Ascending aorta (tissue), 2 donors: Measurements from ENCODE around the gene SZRD1. TPM values are rescaled to one million over a fixed set of nuclear protein-coding genes. Genes with fewer than 3 reads are reported as not detected.

Source experiments
- DNase-seq, 2 donors: peaks; one replicate each; pipeline ENCODE4 v3.0.0-alpha.2; 2019; ENCODE audit warnings: low spot score in 2 of 2
- H3K27ac ChIP-seq, 2 donors: fragments of 200-600 bp; sonication (generic); one replicate each; pipeline ENCODE4 v1.5.1; 2016 to 2017; ENCODE audit warnings: mild to moderate bottlenecking in 1 of 2
- H3K27me3 ChIP-seq: fragments of 200-600 bp; sonication (generic); one replicate; pipeline ENCODE4 v1.5.1; 2017
- H3K36me3 ChIP-seq, 2 donors: fragments of 200-600 bp; sonication (generic); one replicate each; pipeline ENCODE4 v1.5.1; 2016
- H3K4me1 ChIP-seq, 2 donors: fragments of 200-600 bp; sonication (generic); one replicate each; pipeline ENCODE4 v1.5.1; 2016 to 2017; ENCODE audit warnings: mild to moderate bottlenecking in 1 of 2
- H3K4me3 ChIP-seq, 2 donors: fragments of 200-600 bp; sonication (generic); one replicate each; pipeline ENCODE4 v1.5.1; 2016 to 2017; ENCODE audit warnings: mild to moderate bottlenecking in 1 of 2
- H3K9me3 ChIP-seq, 2 donors: fragments of 200-600 bp; sonication (generic); one replicate each; pipeline ENCODE4 v1.5.1; 2016
- intact Hi-C: fragments of 100-400 bp; cut with DNase I; formaldehyde crosslinking; loops from one replicate; pipeline ENCODE4 v1.15.1; 2023
- total RNA-seq: library from RNA; depleted of rRNA; stranded (reverse); fragments of >200 nt; gene quantifications from one replicate; pipeline ENCODE4 v1.1.0, GENCODE V29; 2016
- TF ChIP-seq, protein P1 (sequence below), 3 experiments: fragments of 200-600 bp in 2 of 3; fragments of 450-650 bp in 1 of 3; sonication (generic) in 2 of 3; IDR thresholded peaks; one replicate each; pipeline ENCODE4 v1.5.1; 2016 to 2019; ENCODE audit warnings: antibody characterized with exemption in 3 of 3, mild to moderate bottlenecking in 1 of 3, moderate library complexity in 1 of 3

Gene SZRD1
- total RNA-seq, 1 donor from 2014 or later = 106 TPM

DNA sequence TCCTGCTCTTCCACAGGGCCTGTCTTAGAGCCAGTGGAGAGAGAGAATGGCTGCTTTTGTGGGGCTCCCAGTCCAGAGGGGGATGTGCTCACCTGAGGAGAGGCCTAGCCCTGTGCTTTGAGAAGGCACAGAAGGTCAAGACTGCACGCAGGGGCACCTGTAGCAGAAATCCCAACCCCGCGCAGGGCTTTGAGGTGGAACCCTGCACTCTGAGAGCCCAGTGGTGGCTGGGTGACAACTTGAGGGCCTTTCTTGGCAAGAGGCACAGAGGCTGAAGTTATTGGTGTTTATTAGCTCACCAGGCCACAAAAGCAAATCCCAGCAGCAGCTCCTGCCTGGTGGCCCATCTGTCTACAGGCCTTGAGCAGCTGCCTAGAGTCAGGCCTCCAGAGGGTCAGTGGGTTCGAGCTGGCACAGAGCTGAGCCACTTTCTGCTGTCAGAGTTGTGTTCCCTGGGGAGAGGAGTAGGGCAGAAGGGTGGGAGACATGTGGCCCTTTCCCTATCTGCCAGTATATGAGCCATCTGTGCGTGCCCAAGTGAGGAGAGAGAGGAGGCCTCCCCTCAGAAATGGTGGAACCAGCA is 31.4 kb downstream of the SZRD1 start:
- no peaks in the 10 kb centered on the region for H3K27me3 ChIP-seq
- intact Hi-C loops = no loop called here
- no peak overlapping the region for H3K4me3 ChIP-seq
- no peak for DNase-seq
- H3K4me1 ChIP-seq = peaks cover 0 to 17% of the 10 kb centered on the region in 2 donors
- peaks cover 15 to 56% of the 10 kb centered on the region in 2 donors for H3K36me3 ChIP-seq
- no peaks in the 10 kb centered on the region for H3K9me3 ChIP-seq
- H3K27ac ChIP-seq = no peak overlapping the region
- TF ChIP-seq, protein P1, sequence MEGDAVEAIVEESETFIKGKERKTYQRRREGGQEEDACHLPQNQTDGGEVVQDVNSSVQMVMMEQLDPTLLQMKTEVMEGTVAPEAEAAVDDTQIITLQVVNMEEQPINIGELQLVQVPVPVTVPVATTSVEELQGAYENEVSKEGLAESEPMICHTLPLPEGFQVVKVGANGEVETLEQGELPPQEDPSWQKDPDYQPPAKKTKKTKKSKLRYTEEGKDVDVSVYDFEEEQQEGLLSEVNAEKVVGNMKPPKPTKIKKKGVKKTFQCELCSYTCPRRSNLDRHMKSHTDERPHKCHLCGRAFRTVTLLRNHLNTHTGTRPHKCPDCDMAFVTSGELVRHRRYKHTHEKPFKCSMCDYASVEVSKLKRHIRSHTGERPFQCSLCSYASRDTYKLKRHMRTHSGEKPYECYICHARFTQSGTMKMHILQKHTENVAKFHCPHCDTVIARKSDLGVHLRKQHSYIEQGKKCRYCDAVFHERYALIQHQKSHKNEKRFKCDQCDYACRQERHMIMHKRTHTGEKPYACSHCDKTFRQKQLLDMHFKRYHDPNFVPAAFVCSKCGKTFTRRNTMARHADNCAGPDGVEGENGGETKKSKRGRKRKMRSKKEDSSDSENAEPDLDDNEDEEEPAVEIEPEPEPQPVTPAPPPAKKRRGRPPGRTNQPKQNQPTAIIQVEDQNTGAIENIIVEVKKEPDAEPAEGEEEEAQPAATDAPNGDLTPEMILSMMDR (IDR thresholded peaks at IDR 0.05) = no peak

DNA sequence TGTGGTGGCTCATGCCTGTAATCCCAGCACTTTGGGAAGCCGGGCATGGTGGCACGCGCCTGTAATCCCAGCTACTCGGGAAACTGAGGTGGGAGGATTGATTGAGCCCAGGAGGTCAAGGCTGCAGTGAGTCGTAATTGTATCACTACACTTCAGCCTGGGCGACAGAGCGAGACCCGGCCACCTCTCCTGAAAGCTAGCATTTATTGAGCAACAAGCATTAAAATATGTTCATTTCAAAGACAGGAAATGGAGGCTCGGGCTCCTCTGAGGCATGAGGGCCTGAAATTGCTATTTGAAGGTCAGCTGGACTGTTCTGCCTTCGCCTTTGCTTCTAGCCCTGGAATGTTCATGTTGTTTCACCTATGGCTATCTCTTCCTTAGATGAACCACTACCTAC is 35.7 kb downstream of the SZRD1 start:
- peaks cover 0 to 17% of the 10 kb centered on the region in 2 donors for H3K36me3 ChIP-seq
- no peak overlapping the region for H3K4me3 ChIP-seq
- H3K27me3 ChIP-seq = no peaks in the 10 kb centered on the region
- intact Hi-C loops = no loop called here
- no peaks in the 10 kb centered on the region for H3K9me3 ChIP-seq
- no peak for DNase-seq
- TF ChIP-seq, protein P1 (IDR thresholded peaks at IDR 0.05) = no peak
- no peaks in the 10 kb centered on the region for H3K4me1 ChIP-seq
- no peak overlapping the region for H3K27ac ChIP-seq

DNA sequence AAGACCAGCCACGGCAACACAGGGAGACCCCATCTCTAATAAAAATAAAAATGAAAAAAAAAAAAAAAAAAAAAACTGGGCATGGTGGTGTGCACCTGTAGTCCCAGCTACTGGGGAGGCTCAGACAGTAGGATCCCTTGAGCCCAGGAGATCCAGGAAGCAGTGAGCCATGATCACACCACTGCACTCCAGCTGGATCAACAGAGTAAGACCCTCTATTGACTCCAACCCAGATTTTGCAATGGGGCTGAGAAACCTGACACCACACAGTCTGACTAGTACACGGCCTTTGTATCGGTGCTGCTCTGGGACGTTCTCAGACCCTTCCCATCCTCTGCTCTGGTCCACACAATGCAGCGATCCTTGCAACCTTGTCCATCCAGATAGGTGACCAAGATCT is 38.4 kb downstream of the SZRD1 start:
- TF ChIP-seq, protein P1 (IDR thresholded peaks at IDR 0.05) = no peak
- Histone ChIP-seq H3K36me3 (no peaks in the 10 kb centered on the region), H3K27ac (no peak overlapping the region), H3K4me3 (no peak overlapping the region), H3K9me3 (no peaks in the 10 kb centered on the region), H3K27me3 (no peaks in the 10 kb centered on the region), H3K4me1 (no peaks in the 10 kb centered on the region)
- intact Hi-C loops = no loop called here
- DNase-seq = no peak

DNA sequence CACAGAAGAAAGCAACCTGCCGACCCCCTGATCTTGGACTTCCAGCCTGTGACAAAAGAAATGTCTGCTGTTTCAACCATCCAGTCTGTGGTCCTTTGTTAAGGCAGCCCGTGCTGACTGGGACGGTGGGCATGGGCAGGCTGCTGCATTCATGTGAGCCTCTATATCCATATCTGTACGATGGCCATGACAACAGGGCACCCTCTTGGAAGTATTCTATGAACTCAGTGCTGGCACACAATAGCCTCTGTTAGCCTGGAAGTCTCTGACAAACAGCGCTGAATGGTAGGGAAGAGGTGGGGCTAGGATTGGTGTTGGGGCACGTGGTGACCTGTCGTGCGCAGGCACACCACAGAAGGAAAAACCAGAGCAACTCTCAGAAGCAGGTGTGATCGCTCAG is 39.8 kb downstream of the SZRD1 start:
- Histone ChIP-seq H3K27ac (no peak overlapping the region), H3K4me1 (no peaks in the 10 kb centered on the region), H3K4me3 (no peak overlapping the region), H3K27me3 (no peaks in the 10 kb centered on the region), H3K36me3 (no peaks in the 10 kb centered on the region), H3K9me3 (no peaks in the 10 kb centered on the region)
- intact Hi-C loops = no loop called here
- TF ChIP-seq, protein P1 (IDR thresholded peaks at IDR 0.05) = no peak
- no peak for DNase-seq

DNA sequence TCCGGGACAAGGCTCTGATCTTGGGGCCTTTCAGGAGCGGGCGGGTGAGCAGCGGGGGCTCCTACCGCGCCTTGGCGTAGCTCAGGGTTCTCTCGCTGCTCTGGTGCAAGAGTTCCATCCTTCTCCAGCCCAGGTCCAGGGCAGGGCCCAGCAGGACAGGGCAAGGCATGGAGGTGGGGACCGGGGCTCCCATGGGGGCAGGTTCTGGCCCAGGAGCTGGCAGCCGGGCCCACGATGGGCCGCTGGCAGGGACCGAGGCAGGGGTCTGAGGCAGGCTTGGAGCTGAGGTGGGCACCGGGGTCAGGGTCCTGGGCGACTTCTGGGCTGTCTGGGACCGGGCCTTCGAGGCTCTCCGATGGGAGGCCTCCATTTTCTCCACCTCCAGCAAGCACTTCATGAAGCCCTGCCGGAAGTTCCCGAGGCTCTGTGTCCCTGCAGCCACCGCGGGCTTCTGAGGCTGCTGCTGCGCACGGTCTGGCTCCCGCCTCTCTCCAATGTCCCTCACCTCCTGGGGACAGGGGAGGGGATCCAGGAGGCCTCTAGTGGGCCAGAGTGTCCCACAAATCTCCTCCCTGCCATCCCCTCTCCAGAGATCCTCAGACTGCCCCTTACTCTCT is 42.6 kb downstream of the SZRD1 start:
- no peak for DNase-seq
- no peak overlapping the region for H3K27ac ChIP-seq
- no peaks in the 10 kb centered on the region for H3K9me3 ChIP-seq
- H3K36me3 ChIP-seq = no peaks in the 10 kb centered on the region
- intact Hi-C loops = no loop called here
- TF ChIP-seq, protein P1 (IDR thresholded peaks at IDR 0.05) = no peak
- H3K4me3 ChIP-seq = no peak overlapping the region
- H3K4me1 ChIP-seq = no peaks in the 10 kb centered on the region
- H3K27me3 ChIP-seq = no peaks in the 10 kb centered on the region
